PFSK-1 (cell line): ENCODE data around the gene OLFM2.

ENCODE experiments used
- FOXP2 ChIP-seq: optimal IDR thresholded peaks from 2 replicates; pipeline ENCODE3; 2011; ENCODE audit warnings: borderline replicate concordance, control low read depth, inconsistent platforms; ENCODE audit not compliant: insufficient read depth; ENCODE audit errors: extremely low read length, extremely low read depth
- POLR2AphosphoS5 ChIP-seq: IDR thresholded peaks from 2 replicates; pipeline ENCODE4 v1.6.1; 2012; ENCODE audit warnings: low read depth, mild to moderate bottlenecking, control low read depth, low read length, moderate library complexity
- REST ChIP-seq, 2 experiments: IDR thresholded peaks; 2 replicates each; pipeline versions ENCODE4 v1.6.1 to v1.8.0; 2011 to 2012; ENCODE audit warnings: low read depth in 2 of 2, low read length in 2 of 2, control low read depth in 1 of 2, inconsistent platforms in 1 of 2, mild to moderate bottlenecking in 1 of 2, moderate library complexity in 1 of 2; ENCODE audit not compliant: insufficient read depth in 1 of 2
- SIN3A ChIP-seq: IDR thresholded peaks from 2 replicates; pipeline ENCODE4 v1.6.1; 2012; ENCODE audit warnings: mild to moderate bottlenecking, low read length, moderate library complexity, borderline replicate concordance; ENCODE audit not compliant: insufficient read depth
- TAF1 ChIP-seq: IDR thresholded peaks from 2 replicates; pipeline ENCODE4 v1.6.1; 2012; ENCODE audit warnings: low read length, control low read depth, borderline replicate concordance; ENCODE audit not compliant: insufficient read depth

Gene OLFM2

GRCh38 chr19:9862938-9863337 is 73.4 kb downstream of the OLFM2 start:
- TF ChIP-seq POLR2AphosphoS5 (no peak), TAF1 (no peak), SIN3A (no peak), REST (IDR thresholded peaks at IDR 0.05; ENCODE audit: insufficient read depth in 1 of 2, low read depth in 2 of 2, low read length in 2 of 2) (no peak), FOXP2 (no peak)

GRCh38 chr19:9861503-9861902 is 74.8 kb downstream of the OLFM2 start:
- TF ChIP-seq FOXP2 (no peak), TAF1 (no peak), SIN3A (no peak), POLR2AphosphoS5 (no peak), REST (IDR thresholded peaks at IDR 0.05; ENCODE audit: insufficient read depth in 1 of 2, low read depth in 2 of 2, low read length in 2 of 2) (no peak)

GRCh38 chr19:9860407-9860806 is 75.9 kb downstream of the OLFM2 start:
- no peak for TF ChIP-seq REST (IDR thresholded peaks at IDR 0.05; ENCODE audit: insufficient read depth in 1 of 2, low read depth in 2 of 2, low read length in 2 of 2)
- TF ChIP-seq FOXP2 = no peak
- no peak for TF ChIP-seq POLR2AphosphoS5
- no peak for TF ChIP-seq SIN3A
- TF ChIP-seq TAF1 = no peak

GRCh38 chr19:9858766-9859165 is 77.5 kb downstream of the OLFM2 start:
- no peak for TF ChIP-seq FOXP2
- no peak for TF ChIP-seq POLR2AphosphoS5
- TF ChIP-seq REST (IDR thresholded peaks at IDR 0.05; ENCODE audit: insufficient read depth in 1 of 2, low read depth in 2 of 2, low read length in 2 of 2) = no peak
- TF ChIP-seq TAF1 = no peak
- TF ChIP-seq SIN3A = no peak
